ENCODE data around the gene LRRC61.

Gene LRRC61

DNA sequence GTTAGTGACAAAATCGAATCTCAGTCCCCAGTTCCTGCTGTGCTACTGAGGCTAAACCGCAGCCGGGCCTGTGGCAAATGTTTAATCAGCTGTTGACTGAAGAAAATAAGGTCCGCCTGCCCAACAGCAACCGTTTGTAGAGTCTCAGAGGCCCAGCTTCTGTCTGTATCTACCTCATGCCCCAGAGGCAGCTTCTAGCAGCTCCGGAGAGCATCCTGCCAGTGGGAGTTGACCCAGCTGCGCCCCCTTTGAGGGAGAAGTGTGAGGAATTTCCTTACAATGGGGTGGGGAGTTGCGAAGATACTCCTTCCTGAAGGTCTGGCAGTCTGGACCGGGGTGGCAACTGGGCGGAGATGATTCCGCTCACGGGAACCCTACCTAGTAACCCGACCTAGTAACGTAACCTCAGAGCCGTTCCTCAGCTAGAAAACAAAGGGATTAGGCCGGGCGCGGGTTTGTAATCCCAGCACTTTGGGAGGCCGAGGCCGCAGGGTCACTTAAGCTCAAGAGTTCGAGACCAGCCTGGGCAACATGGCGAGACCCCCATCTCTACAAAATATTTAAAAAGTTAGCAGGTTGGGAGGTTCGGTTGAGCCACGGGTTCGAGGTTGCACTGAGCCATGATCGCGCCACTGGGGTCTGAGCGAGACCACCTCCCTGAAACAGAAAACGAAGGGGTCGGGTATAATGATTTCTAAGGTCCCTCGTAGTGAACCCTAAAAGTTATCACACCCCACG lies 55.1 kb downstream of the LRRC61 start:
- ATAC-seq, result peak; percentile 5; the same call in 2 of the 3 replicates
- TF ChIP-seq, protein P1, sequence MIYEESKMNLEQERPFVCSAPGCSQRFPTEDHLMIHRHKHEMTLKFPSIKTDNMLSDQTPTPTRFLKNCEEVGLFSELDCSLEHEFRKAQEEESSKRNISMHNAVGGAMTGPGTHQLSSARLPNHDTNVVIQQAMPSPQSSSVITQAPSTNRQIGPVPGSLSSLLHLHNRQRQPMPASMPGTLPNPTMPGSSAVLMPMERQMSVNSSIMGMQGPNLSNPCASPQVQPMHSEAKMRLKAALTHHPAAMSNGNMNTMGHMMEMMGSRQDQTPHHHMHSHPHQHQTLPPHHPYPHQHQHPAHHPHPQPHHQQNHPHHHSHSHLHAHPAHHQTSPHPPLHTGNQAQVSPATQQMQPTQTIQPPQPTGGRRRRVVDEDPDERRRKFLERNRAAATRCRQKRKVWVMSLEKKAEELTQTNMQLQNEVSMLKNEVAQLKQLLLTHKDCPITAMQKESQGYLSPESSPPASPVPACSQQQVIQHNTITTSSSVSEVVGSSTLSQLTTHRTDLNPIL (CRISPR knock-in tag; IDR thresholded peaks at IDR 0.05; ENCODE audit: low read depth), result 0 out of 2 replicates have a peak, but pooled peaks have one; percentile 26
- TF ChIP-seq GLIS3 (CRISPR knock-in tag; IDR thresholded peaks at IDR 0.05) (0 out of 2 replicates have a peak, but pooled peaks have one; percentile 9), ZNF70 (CRISPR knock-in tag; IDR thresholded peaks at IDR 0.05) (no peak), ZNF8 (CRISPR knock-in tag; IDR thresholded peaks at IDR 0.05) (peak; percentile 7; the same call in 1 of the 2 replicates)

DNA sequence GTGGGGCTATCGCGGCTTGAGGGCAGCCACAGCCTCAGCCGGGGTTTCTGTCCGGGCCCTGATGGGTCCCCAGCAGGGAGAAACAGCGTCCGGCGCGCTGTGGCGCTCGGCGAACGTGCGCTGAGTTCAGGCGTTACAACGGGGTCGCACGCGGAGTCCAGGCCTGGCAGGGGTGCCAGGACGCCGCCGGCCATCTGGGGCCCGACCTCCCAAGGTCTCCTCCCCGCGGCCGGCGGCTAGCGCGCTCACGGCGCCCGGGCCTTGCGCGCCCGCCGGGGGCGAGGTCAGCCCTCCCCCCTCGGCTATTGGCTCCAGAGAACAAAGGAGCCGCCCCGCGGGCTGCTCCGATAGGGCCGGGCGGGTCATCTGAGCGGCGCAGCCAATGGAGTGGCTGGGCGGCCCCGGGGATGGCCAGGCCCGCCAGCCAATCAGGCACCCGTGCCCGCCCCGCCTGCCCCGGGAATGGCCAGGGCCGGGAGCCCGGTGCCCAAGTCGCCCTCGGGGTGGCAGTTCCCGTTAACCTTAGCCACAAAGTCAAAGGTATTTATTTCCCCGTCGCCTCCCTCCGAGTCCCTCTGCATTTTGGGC lies 55.8 kb downstream of the LRRC61 start, which contains the start of gene ZNF775:
ZNF775 (plus strand) TSS at position 478 of the 588 bp plus-strand sequence. CDS start 9,141 bp downstream, outside the sequence.
- peak; percentile 98 for ATAC-seq

DNA sequence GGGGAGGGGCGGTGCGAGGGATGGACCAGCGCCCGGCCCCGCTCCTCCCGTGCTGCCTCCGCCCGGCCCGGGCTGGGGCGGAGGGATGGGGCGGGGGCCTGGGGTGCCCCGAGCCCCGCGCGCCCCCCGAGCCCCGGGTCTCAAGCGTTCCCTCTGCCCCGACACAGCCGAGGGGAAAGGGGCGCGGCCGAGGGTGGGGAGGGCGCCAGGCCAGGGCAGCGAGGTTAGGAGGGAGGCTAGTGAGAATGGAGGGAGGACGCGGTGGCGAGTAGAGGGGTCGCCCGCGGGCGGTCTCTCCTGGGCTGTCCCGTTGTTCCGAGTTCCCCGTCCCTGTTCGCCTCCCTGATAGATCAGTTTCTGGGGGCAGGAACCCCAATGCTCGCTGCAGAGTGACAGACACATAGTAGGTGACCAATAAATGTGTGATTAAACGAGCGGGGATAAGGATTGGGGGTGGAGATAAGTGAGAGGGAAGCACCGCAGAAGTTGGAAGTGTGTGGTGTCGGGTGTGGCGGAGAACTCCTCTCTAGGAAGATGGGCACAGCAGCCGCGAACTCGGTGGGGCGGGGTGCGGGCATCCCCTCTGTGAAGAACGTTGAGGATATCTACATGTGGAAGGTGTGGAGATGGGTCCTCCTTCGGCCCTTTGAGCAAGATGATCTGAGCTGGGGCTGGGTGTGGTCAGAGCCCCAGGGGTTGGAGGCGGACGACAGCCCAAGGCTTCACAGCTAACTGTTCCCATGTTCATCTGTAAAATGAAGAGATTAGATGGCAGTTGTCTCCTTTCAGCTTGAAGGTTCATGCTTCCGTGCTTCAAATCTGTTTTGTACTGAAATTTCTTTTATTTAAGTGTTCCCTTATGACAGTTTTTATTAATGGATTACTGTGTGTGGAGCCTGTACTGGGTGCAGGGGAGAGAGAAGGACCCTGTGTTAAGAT lies 56.6 kb downstream of the LRRC61 start:
- TF ChIP-seq ZNF8 (CRISPR knock-in tag; IDR thresholded peaks at IDR 0.05), result no peak
- TF ChIP-seq, protein P1 (CRISPR knock-in tag; IDR thresholded peaks at IDR 0.05; ENCODE audit: low read depth), result peak; percentile 33; the same call in 1 of the 2 replicates
- TF ChIP-seq ESRRG (CRISPR knock-in tag; IDR thresholded peaks at IDR 0.05), result no peak
- ATAC-seq, result peak; percentile 64

More for the DNA sequence above, 55.8 kb downstream of the LRRC61 start, which contains the start of gene ZNF775:
- peak; percentile 88; the same call in 1 of the 2 replicates for TF ChIP-seq GLIS3 (CRISPR knock-in tag; IDR thresholded peaks at IDR 0.05)
- TF ChIP-seq ESRRG (CRISPR knock-in tag; IDR thresholded peaks at IDR 0.05), result no peak
- TF ChIP-seq, protein P2, sequence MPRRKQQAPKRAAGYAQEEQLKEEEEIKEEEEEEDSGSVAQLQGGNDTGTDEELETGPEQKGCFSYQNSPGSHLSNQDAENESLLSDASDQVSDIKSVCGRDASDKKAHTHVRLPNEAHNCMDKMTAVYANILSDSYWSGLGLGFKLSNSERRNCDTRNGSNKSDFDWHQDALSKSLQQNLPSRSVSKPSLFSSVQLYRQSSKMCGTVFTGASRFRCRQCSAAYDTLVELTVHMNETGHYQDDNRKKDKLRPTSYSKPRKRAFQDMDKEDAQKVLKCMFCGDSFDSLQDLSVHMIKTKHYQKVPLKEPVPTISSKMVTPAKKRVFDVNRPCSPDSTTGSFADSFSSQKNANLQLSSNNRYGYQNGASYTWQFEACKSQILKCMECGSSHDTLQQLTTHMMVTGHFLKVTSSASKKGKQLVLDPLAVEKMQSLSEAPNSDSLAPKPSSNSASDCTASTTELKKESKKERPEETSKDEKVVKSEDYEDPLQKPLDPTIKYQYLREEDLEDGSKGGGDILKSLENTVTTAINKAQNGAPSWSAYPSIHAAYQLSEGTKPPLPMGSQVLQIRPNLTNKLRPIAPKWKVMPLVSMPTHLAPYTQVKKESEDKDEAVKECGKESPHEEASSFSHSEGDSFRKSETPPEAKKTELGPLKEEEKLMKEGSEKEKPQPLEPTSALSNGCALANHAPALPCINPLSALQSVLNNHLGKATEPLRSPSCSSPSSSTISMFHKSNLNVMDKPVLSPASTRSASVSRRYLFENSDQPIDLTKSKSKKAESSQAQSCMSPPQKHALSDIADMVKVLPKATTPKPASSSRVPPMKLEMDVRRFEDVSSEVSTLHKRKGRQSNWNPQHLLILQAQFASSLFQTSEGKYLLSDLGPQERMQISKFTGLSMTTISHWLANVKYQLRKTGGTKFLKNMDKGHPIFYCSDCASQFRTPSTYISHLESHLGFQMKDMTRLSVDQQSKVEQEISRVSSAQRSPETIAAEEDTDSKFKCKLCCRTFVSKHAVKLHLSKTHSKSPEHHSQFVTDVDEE (CRISPR knock-in tag; IDR thresholded peaks at IDR 0.05), result peak; percentile 54; the same call in 1 of the 2 replicates
- 0 out of 2 replicates have a peak, but pooled peaks have one; percentile 48 for TF ChIP-seq ZNF565 (CRISPR knock-in tag; conservative IDR thresholded peaks at IDR 0.05; ENCODE audit: low read depth)
- no peak for TF ChIP-seq CSDC2 (CRISPR knock-in tag; IDR thresholded peaks at IDR 0.05)
- TF ChIP-seq, protein P3, sequence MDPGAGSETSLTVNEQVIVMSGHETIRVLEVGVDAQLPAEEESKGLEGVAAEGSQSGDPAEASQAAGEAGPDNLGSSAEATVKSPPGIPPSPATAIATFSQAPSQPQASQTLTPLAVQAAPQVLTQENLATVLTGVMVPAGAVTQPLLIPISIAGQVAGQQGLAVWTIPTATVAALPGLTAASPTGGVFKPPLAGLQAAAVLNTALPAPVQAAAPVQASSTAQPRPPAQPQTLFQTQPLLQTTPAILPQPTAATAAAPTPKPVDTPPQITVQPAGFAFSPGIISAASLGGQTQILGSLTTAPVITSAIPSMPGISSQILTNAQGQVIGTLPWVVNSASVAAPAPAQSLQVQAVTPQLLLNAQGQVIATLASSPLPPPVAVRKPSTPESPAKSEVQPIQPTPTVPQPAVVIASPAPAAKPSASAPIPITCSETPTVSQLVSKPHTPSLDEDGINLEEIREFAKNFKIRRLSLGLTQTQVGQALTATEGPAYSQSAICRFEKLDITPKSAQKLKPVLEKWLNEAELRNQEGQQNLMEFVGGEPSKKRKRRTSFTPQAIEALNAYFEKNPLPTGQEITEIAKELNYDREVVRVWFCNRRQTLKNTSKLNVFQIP (CRISPR knock-in tag; IDR thresholded peaks at IDR 0.05; ENCODE audit: borderline replicate concordance, low read depth), result no peak
- peak; percentile 38; the same call in 1 of the 2 replicates for TF ChIP-seq ZNF70 (CRISPR knock-in tag; IDR thresholded peaks at IDR 0.05)

DNA sequence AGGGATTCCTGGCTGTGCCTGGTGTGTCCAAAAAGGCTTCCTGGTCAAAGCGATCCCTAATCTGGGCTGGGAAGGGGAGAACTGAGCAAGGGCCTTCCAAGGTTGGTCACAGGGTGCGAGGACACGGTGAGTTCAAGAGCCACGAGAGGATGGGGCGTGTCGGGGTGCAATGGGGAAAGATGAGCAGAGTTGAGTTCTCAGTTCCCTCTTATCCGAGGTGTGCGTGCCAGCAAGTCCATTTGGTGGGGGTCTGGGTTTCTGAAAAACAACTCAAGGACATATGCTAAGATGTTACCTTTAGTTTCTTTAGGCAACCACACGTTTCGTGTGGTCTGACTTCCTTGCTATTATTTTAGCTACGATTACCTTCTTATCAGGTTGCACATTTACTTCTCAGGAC lies 57.3 kb downstream of the LRRC61 start:
- ATAC-seq, result no peak
- no peak for TF ChIP-seq BACH2 (CRISPR knock-in tag; IDR thresholded peaks at IDR 0.05; ENCODE audit: borderline replicate concordance)
- no peak for TF ChIP-seq ZC3H10 (CRISPR knock-in tag; IDR thresholded peaks at IDR 0.05)
- TF ChIP-seq, protein P4, sequence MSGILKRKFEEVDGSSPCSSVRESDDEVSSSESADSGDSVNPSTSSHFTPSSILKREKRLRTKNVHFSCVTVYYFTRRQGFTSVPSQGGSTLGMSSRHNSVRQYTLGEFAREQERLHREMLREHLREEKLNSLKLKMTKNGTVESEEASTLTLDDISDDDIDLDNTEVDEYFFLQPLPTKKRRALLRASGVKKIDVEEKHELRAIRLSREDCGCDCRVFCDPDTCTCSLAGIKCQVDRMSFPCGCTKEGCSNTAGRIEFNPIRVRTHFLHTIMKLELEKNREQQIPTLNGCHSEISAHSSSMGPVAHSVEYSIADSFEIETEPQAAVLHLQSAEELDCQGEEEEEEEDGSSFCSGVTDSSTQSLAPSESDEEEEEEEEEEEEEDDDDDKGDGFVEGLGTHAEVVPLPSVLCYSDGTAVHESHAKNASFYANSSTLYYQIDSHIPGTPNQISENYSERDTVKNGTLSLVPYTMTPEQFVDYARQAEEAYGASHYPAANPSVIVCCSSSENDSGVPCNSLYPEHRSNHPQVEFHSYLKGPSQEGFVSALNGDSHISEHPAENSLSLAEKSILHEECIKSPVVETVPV (CRISPR knock-in tag; IDR thresholded peaks at IDR 0.05), result no peak
- TF ChIP-seq ZNF8 (CRISPR knock-in tag; IDR thresholded peaks at IDR 0.05), result no peak
- TF ChIP-seq ESRRG (CRISPR knock-in tag; IDR thresholded peaks at IDR 0.05), result no peak
